SIG-M5 treated with dmso at 0.1 percent for 504 hours (cell line): ENCODE results near the gene DSTYK.
A peak's percentile ranks its signal among the peaks of the same experiment; 100 is the strongest.

Source experiments
- DNase-seq: peaks from one replicate; lab custom pipeline; 2025; ENCODE audit not compliant: unreplicated experiment; lab: John Stamatoyannopoulos, UW

DSTYK gene, protein sequence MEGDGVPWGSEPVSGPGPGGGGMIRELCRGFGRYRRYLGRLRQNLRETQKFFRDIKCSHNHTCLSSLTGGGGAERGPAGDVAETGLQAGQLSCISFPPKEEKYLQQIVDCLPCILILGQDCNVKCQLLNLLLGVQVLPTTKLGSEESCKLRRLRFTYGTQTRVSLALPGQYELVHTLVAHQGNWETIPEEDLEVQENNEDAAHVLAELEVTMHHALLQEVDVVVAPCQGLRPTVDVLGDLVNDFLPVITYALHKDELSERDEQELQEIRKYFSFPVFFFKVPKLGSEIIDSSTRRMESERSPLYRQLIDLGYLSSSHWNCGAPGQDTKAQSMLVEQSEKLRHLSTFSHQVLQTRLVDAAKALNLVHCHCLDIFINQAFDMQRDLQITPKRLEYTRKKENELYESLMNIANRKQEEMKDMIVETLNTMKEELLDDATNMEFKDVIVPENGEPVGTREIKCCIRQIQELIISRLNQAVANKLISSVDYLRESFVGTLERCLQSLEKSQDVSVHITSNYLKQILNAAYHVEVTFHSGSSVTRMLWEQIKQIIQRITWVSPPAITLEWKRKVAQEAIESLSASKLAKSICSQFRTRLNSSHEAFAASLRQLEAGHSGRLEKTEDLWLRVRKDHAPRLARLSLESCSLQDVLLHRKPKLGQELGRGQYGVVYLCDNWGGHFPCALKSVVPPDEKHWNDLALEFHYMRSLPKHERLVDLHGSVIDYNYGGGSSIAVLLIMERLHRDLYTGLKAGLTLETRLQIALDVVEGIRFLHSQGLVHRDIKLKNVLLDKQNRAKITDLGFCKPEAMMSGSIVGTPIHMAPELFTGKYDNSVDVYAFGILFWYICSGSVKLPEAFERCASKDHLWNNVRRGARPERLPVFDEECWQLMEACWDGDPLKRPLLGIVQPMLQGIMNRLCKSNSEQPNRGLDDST

DNA sequence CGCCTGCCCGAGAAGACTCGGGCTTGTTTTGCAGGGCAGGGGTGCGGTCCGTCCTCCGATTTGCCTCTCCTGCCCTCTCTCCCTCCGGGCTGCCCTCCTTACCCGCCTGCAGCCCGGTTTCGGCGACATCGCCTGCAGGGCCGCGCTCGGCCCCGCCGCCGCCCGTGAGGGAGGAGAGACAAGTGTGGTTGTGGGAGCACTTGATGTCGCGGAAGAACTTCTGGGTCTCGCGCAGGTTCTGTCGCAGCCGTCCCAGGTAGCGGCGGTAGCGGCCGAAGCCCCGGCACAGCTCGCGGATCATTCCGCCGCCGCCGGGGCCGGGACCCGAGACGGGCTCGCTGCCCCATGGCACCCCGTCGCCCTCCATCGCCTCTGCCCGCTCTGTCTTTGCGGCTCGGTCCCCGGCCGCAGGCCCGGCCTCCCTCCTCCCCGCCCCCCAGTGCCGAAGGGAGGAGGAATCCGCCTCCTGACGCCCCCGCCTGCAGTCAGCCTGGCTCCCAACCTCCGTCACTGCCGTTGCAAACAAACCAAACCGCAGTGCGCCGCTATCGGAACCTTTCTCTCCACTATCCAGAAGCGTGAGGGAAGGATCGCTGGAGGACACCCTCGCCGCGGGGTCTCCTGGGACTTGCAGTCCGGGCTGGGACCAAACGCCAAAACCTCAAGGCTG lies at the start of gene DSTYK:
Gene DSTYK (minus strand): TSS at position 534 of the 670 bp plus-strand sequence. CDS start 167 bp downstream, at position 367.
- DNase-seq: peak; percentile 98

DNA sequence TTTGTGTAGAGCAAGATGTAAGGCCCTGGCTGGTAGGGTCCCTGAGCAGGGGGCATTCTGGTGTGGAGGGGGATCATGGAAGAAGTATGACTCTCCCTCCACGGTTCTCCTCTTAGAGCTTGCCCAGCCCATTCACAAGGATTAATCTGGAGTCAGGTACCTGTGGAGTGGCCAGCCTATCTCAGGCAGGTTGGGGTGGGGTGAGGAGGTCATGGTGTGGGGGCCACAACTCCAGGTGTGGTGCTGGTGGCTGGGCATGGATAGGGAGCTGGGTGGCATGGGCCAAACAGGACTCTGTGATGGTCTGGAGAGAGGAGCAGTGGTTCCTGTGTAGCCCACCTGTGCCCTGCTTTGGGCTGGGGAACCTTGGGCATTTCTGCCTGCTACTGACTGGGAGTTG lies 48.5 kb upstream of the DSTYK start:
- DNase-seq: no peak

DNA sequence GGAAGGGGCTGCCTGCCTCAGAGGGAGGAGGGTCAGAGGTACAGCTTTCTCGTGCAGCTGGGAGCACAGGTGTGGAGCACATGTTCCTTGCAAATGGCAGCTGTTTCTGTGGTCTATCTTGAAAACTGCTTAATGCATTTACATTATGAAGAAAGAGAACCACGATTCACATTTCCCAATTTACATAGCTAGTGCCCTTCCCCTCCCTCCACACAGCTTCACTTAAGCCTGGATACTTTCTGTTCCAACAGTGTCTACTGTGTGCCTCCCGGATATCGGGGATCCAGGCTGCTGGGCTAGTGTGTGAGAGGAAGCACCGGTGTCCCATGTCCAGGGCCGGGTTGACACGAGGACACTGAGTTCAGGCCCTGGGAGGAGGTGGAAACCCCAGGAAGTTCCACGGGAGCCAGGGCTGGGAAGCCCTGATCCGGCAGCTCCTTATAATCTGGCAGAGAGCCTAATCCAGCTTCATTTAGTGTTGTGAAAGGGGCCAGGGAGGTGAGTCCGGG lies 47.9 kb upstream of the DSTYK start:
- no peak for DNase-seq

DNA sequence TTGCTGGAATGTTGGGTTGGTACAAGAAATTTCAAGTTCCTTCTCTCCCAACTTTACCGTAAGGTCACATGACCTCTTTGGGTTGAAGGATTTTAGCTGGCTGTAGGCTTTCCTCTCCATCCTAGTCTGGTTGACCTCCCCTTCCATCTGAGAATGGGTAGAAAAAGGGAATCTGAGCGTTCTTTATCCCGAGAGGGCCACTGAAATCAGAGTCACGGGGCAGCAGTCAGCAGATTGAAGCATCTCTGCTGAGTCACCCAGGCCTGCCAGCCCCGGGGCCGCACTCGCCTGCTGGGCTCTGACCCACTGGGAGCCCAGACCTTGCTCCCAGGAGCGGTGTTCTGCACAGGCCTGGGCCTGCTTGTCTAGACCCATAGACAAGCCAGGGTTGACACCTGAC lies 47.2 kb upstream of the DSTYK start:
- no peak for DNase-seq

DNA sequence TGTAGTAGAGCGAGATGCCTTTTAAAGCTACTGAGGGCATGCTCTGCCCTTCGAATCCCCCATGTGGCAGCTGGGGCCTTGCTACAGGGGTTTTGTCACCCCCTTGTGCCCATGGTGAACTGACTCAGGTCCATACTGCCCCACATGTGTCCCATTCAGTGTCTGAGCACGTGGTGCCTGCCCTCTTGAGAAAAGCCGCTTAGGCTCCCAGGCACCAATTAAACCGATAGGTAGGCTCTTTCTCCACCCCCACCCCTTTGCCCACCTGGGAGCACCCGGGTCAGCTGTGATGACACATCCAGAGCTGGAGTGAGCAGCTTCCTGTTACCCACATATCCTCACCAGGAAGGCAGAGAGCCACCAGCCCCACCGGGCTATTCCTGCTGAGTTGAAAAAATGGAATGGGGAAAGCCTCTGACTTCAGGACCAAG lies 46.8 kb upstream of the DSTYK start:
- no peak for DNase-seq

DNA sequence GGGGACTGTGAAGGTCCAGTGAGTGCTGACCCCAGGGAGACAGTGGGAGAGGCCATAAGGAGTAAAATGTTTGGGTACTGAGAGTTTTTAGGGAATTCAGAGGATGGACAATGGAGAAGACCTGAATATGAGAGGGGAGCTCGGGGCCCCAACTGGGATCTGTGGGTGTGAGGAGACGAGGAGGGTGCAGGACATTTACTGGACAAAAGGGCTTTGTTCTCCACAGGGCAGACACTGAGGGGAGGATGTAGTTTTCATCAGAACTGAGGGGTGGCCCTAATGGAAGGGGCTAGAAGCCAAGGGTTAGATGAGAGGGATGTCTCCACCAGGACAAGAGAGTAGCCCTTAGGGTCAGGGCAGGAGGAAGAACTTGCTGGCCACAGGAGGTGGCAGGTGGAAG lies 46.2 kb upstream of the DSTYK start:
- no peak for DNase-seq

DNA sequence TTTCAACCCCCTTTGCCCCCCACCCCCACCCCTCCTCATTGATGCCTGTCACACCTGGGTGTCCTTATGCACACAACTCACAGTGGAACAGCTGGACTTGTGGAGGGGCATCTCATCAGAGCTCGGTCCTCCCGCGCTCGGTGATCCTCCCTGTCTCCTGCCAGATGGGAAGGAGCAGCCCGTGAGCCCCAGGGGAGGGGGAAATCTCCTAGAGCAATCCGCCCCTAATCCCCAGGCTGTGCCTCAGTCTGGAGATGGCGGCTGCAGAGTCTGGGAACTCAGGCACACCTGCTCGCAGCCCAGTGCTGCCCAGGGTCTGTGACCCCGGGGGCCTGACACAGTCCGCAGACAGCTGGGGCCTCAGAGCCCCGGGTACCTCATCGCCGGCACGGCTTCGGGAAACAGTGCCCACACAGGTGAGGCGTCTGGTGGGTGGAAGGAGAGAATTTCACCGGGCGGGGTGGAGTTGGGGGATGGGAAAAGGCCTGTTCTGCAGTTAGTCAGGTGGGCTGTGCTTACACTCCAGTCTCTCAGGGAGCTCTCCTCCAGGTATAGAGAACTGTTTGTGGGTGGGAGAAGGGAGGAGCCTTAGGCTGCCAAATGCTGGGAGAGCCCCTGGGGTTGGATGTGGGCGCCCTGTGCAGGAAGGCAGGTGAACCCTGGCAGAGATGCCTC lies 45.6 kb upstream of the DSTYK start:
- no peak for DNase-seq

DNA sequence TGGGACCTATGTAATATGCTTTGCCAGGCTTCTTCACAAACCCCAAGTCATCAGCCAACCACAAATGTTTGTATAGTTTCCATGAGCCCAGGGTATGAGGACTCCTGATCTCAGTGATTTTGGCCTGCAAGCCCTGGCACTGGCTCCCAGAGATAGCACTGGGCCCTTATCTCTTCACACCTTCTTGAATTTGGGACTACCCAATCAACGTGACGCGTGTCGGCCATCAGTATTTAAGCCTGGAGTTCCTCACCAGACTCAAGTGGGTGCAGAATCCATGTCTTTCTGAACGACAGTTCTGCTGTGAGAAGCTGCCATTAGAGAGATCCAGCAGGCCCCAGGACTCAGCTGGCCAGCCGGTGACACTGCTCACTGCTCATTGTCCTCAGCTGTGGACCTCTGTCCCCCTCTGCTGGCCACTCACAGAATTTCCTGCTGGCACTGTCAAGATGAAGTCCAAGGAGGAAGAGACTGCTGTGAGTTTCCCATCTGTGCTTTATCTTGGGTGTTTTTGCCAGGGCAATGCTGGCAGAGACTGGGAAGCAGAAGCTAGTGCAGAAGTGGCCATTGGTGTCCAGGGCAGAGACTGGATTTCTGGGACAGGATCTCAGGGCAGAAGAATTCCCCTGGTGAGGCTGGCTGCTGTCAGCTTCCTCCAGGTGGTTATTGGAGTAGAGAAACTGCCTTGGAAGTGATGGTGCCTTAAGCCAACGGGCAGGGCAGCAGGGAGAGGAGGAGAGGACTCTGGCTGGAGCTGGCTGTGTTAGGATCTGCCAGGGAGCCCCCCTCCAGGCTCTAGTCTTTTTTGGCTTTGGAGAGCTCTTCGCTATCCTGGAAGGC lies 44.7 kb upstream of the DSTYK start:
- peak; percentile 85 for DNase-seq

DNA sequence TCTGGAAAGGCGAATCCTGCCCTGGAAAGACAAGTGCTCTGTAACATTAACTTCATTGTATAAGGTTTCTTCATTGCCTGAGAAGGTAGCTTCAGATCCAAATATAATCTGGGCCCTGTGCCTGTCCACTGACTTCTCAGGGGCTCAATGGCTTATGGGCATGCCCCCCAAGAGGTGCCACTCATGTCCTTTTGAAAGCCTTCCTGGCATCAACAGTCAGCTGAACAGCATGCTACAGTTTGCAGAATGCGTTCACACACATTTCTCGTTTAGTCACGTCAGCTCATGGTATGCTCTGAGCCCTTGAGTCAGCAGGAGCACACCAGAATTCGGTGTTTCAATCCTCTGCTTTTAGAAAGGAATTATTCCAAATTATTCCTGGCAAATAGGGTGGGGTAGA lies 40.1 kb upstream of the DSTYK start:
- DNase-seq: no peak

DNA sequence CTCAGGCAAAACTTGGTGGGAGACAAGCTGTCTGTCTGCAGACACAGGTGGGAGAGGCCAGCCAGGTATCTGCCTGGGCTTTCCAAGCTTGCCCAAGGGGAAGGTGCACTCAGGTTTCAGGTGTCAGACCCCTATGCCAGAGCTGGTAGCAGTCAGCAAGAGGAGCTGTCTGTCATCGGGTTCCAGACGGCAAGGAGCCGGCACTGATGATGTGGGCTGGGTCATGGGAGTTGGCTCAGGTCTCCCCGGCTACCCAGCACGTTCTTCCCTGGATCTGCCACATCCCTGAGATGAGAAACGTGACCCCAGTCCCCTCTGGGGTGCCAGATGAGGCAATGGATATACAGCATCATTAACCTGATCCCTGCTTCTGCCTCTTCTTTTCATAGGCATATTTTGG lies 39.2 kb upstream of the DSTYK start:
- no peak for DNase-seq

DNA sequence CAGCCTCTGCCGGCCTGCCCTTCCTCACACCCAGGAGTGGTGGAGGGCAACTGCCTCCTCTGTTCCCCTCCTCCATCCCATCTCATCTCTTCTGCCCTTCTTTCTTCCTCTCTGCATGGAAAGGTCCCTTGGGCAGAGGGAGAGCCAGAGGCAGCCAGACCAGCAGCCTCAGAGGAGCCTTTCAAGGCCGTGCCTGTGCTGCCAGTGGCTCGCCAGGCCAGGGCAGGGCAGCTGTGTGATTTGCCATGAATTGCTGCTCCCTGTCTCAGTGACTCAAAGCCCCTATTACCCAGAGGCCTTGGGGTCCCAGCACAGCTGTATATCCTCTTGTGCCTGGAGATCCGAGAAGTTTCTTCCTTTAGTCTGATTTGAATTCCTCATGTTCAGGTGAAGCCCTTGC lies 38.1 kb upstream of the DSTYK start:
- DNase-seq: no peak

DNA sequence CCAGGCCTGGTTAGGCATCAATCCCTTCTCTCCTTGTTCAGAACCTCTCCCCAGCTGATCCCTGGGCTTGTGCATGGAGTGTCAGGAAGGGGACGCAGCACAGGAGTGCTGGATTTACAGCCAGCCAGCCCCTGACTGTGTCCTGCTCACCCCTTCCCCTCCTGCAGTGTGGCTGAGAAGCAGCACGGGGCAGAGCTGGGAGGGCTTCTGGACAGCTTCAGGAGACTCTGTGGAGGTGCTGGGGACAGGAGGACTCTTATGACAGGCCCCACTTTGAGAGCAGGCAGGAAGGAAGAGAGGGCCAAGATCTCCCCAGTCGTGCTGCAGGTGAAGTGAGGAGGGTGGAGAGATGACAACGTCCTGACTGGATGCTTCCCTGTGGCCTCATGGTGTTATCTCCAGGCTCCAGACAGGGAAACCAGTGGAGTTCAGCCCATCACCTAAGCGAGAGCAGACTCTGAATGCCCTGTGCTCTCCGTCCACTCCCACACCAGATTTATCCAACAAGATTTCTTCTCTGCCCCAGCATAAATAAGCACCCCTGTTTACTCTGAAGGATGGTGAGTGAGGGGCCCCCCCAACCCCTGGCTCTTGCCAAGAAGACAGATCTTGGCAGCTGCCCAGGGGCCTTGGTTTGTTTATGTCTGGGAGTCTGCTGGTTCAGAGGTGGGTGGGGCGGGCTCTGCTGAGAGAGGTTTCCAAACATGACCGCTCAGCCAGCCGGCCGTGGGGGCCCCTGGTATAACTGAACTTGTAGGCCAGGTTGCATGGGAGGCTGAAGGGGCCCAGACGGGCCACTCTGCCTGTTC lies 37.5 kb upstream of the DSTYK start:
- DNase-seq: no peak

DNA sequence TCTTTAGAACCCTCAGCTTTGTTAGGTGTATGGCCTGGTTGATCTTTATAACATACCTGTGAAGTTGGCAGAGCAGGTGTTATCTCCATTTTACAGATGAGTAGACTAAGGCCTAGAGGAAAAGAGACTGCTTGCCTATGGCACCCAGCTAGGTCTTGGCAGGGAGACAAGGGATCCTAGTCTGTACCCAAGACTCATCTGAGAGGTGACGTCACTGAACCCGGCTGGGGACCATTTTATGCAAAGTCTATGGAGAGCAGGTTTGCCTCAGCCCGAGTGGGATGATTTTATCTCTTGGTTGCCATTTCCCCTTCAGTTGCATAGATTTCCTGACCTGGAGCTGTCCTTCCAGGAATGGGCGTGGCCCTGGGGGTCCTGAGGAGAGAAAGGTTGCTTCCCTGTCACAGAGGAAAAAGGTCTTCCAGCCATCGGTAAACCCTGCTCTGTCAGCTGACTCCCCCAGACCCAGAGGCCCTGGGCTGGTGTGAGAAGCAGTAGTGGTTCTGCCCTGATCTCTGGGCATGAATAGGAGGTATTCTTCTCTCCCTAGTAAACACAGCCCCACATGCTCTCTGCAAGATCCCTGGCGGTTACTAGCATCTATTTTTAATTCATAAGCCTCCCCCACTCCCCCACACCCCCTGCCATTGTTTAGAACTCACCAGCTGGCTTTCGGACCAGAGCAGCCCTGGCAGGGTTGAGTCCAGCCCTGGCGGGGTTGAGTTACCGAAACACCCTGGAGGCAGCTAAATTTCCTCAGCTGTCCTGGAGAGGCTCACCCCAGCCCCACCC lies 35.8 kb upstream of the DSTYK start:
- no peak for DNase-seq

DNA sequence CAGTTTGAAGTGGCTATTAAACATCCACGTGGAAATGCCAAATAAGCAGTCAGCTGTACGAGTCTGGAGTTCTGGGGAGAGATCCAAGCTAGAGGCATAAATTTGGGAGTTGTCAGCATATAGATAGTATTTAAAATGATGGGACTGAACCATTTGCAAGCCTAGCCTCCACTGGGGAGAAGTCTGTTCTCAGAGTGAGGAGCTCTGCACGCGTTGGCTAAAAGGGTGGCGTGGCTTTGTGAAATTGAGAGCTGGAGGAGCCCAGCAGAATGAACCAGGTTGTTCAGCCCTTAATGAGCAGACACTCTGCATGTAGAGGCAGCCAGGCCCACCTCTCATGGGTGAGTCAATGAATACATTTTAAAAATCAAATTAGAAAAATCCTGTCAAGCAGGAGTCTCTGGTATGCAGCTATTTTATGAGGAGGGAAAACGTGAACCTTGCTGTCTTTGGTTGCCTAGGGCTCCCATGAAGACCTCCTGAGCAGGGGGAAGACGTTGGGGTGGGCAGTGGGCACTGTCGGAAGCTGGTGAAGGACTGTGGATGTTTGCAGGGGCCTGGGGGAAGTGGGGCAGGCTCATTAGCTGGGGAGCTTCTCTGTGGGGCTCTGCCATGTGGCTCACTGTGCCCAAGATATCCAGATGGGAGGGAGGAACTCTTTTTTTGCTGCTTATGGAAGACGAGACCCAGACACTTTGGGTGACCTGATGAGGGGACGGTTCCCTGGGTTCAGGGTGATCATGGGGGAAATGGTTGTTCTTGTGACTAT lies 35.0 kb upstream of the DSTYK start:
- DNase-seq: no peak

DNA sequence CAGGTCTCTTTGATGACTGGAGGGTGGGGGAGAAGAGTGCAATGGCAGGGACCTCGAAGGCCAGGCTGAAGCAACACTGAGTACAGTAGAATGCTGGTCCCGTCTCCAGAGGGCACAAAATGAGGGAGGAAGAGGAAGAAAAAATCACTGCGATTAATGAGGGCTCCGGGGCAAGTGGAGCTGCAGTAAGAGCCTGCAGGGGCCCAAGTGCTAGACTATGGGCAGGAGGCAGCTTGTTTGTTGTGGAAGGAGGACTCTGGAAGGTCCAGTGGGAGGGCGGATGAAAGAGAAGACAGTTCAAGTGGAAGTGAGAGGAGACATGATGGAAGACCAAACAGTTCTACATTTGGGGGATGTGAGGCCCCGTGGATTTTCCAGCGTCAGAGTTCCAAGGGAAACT lies 33.6 kb upstream of the DSTYK start:
- no peak for DNase-seq

DNA sequence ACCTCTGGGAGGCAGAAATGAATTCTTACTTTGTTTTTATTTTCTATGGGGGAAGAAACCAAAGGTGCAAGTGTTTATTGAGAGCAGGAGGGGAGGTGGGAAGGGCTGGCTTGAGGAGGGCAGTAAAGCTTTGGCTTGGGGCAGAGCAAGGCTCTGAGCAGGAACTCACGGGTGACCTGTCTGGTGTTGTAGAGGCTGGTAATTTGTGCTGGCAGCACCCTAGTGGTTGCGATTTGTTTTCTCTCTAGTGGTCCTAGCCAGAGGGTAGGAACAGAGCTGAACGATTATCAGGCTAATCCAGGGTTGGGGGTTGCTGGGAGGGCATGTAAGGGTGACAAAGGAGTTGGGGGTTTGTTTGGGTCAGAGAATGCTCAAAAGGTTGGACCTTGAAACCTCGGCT lies 32.9 kb upstream of the DSTYK start:
- DNase-seq: no peak

DNA sequence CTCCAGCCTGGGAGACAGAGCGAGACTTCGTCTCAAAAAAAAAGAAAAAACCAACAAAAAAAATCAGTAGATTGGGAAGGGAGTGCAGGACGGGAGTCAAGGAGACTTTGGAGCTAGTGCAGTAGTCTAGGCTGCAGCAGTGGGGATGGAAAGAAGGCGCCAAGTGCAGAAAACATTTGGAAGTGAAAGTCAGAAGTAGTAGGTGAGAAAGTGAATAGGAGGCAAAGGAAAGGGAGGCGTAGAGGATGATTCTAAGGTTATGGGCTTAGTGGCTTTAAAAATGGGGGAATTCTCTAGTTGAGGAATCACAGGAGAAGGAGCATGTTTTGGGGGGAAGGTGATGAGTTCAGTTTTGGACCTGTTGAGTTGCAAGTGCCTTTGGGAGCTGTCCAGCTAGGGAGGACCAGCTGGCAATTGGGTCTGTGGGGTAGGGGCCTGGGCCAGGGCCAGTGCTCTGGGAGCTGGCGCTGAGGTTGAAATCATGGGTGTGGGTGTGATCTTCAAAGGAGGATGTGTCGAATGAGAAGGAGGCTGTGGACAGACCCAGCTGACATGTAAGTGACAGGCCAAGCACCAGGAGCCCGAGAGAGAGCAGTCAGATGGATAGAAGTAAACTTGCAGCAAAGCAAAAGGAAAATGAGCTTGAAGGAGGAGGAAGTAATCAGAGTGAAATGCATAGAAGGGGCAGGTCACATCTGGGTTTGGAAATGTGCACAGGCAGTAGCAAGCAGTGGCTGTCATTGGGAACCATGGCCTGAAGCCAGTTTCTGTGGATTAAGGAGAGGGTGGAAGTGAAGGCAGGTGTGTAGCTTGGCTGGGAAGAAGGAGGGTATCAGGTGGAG lies 32.1 kb upstream of the DSTYK start:
- no peak for DNase-seq
